Activated T-cell treated with anti-CD3 and anti-CD28 coated beads for 1 hour (primary cell): Measurements from ENCODE around the gene GOLGB1.

Source experiments
- DNase-seq: peaks from one replicate; pipeline ENCODE4 v3.0.0-alpha.2; 2020; ENCODE audit warnings: low read depth

The GOLGB1 gene

DNA sequence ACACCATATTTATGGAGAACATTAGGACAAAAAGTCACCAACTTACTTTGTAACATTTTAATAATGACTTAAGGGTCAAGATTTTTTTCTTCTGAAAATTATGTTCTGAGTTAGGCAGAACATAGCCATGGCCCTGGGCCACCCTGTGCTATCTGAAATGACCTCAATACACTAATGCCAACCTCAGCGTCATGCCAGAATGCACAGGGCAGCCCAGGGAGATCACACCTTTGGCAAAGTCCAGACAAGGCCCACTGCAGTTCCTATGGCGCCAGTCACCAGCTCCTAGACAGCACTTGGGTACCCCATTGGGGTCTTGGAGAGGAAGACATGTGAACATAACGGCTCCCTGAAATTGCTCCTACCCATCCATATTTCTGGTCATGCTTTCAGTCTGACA, 121.9 kb downstream of the GOLGB1 start:
- DNase-seq: no peak

DNA sequence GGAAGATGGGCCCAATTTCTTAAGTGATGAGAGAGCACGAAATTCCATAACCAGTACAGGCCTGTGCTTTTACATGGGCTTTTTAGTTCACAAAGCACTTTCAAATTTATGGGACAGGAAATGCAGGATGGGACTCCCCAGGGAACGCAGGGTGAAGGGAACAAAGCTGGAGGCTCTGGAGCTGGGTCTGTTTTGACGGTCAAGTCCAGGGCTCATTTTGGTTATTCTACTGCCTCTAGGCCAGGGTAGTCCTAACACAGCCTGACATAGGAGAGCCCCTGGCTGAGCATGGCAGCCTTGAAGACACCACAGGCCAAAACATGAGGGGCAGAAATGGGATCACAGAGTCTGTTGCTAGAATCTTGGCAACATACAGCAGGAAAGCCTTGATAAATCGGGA, 122.3 kb downstream of the GOLGB1 start:
- DNase-seq: no peak

- DNase-seq: no peak
Measured at GRCh38 chr3:121626495-121626894, 123.0 kb downstream of the GOLGB1 start.

DNA sequence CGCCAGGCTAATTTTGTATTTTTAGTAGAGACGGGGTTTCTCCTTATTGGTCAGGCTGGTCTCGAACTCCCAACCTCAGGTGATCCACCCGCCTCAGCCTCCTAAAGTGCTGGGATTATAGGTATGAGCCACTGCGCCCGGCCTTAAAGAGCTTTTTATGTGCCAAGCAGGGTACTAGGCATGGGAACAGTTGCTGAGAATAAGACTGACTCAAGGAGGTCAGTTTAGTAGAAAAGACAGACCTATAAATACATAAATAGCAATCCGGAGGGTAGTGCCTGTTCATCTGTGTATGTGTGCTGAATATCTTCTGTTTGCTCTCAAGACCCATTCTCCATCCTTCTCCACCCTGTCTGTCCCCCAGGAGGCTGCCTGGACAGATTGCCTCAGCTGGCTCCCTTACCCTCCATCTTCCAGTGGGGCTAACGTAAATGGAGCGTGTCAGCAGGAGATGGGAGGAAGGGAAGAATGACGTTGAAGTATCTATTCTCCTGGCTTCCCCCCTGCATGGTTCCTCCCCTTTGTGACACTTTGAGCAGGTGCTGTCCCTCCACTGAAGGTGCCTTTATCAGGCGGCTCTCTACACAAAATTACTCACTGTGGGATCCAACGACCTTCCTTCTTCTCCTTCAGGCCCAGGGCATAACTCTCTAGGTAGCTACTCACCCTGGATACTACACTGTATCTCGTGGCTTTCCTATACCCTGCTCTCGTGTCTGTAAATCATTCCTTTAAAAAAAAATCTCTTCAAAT, 125.2 kb downstream of the GOLGB1 start:
- no peak for DNase-seq

- no peak for DNase-seq
Measured at GRCh38 chr3:121621491-121621890, 128.1 kb downstream of the GOLGB1 start.

DNA sequence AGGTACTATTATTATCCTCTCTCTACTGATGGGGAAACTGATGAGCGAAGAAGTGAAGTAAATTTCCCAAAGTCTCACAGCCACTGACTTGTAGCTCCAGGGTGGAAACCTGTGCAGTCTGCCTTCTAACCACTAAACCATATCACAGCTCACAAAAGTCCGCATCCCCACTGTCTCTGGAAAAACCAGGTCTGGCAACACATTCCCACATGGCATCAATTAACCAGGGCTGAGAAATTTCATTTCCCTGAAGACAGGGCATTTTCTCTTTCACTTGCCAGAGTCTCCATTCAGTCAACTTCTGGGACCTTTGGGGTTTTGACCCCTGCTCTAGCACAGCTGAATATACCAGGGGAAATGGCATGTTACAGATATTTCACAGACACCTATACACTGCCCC, 129.8 kb downstream of the GOLGB1 start:
- no peak for DNase-seq
